Measurements from ENCODE around the gene ITIH1.

Gene ITIH1

GRCh38 chr3:52809662-52810377 lies 32.4 kb downstream of the ITIH1 start:
- Histone ChIP-seq H3K9ac (ENCODE audit: low read length) (no peak overlapping the region), H3K36me3 (ENCODE audit: control insufficient read depth, low read depth, low read length) (no peaks in the 10 kb centered on the region), H3K9me3 (ENCODE audit: control insufficient read depth, low read depth, low read length) (no peaks in the 10 kb centered on the region), H3K4me1 (ENCODE audit: control insufficient read depth, low read depth, low read length) (no peaks in the 10 kb centered on the region), H3K27ac (ENCODE audit: low read length) (no peak overlapping the region), H3K4me3 (ENCODE audit: low read length) (no peak overlapping the region), H3K27me3 (ENCODE audit: control insufficient read depth, insufficient read depth, low read length) (no peaks in the 10 kb centered on the region)

- no peak overlapping the region for H3K9ac ChIP-seq (ENCODE audit: low read length)
- H3K27ac ChIP-seq (ENCODE audit: low read length) = no peak overlapping the region
- H3K36me3 ChIP-seq (ENCODE audit: control insufficient read depth, low read depth, low read length) = no peaks in the 10 kb centered on the region
- H3K9me3 ChIP-seq (ENCODE audit: control insufficient read depth, low read depth, low read length) = no peaks in the 10 kb centered on the region
- H3K4me1 ChIP-seq (ENCODE audit: control insufficient read depth, low read depth, low read length) = no peaks in the 10 kb centered on the region
- H3K4me3 ChIP-seq (ENCODE audit: low read length) = no peak overlapping the region
- H3K27me3 ChIP-seq (ENCODE audit: control insufficient read depth, insufficient read depth, low read length) = no peaks in the 10 kb centered on the region
These were observed 33.5 kb downstream of the ITIH1 start for GRCh38 chr3:52810923-52811322.

GRCh38 chr3:52811452-52812011 lies 34.1 kb downstream of the ITIH1 start:
- Histone ChIP-seq H3K27ac (ENCODE audit: low read length) (no peak overlapping the region), H3K36me3 (ENCODE audit: control insufficient read depth, low read depth, low read length) (no peaks in the 10 kb centered on the region), H3K9me3 (ENCODE audit: control insufficient read depth, low read depth, low read length) (no peaks in the 10 kb centered on the region), H3K9ac (ENCODE audit: low read length) (no peak overlapping the region), H3K4me1 (ENCODE audit: control insufficient read depth, low read depth, low read length) (no peaks in the 10 kb centered on the region), H3K4me3 (ENCODE audit: low read length) (no peak overlapping the region), H3K27me3 (ENCODE audit: control insufficient read depth, insufficient read depth, low read length) (no peaks in the 10 kb centered on the region)

- H3K9me3 ChIP-seq (ENCODE audit: control insufficient read depth, low read depth, low read length) = no peaks in the 10 kb centered on the region
- no peaks in the 10 kb centered on the region for H3K36me3 ChIP-seq (ENCODE audit: control insufficient read depth, low read depth, low read length)
- no peaks in the 10 kb centered on the region for H3K4me1 ChIP-seq (ENCODE audit: control insufficient read depth, low read depth, low read length)
- no peak overlapping the region for H3K4me3 ChIP-seq (ENCODE audit: low read length)
- no peak overlapping the region for H3K27ac ChIP-seq (ENCODE audit: low read length)
- H3K27me3 ChIP-seq (ENCODE audit: control insufficient read depth, insufficient read depth, low read length) = no peaks in the 10 kb centered on the region
- H3K9ac ChIP-seq (ENCODE audit: low read length) = no peak overlapping the region
These were observed 36.4 kb downstream of the ITIH1 start for GRCh38 chr3:52813810-52814209.

- Histone ChIP-seq H3K27ac (ENCODE audit: low read length) (no peak overlapping the region), H3K9me3 (ENCODE audit: control insufficient read depth, low read depth, low read length) (no peaks in the 10 kb centered on the region), H3K27me3 (ENCODE audit: control insufficient read depth, insufficient read depth, low read length) (no peaks in the 10 kb centered on the region), H3K36me3 (ENCODE audit: control insufficient read depth, low read depth, low read length) (no peaks in the 10 kb centered on the region), H3K4me3 (ENCODE audit: low read length) (no peak overlapping the region), H3K9ac (ENCODE audit: low read length) (no peak overlapping the region), H3K4me1 (ENCODE audit: control insufficient read depth, low read depth, low read length) (no peaks in the 10 kb centered on the region)
These were observed 38.8 kb downstream of the ITIH1 start for GRCh38 chr3:52816199-52816598.

- Histone ChIP-seq H3K4me1 (ENCODE audit: control insufficient read depth, low read depth, low read length) (no peaks in the 10 kb centered on the region), H3K36me3 (ENCODE audit: control insufficient read depth, low read depth, low read length) (no peaks in the 10 kb centered on the region), H3K27ac (ENCODE audit: low read length) (no peak overlapping the region), H3K9ac (ENCODE audit: low read length) (no peak overlapping the region), H3K27me3 (ENCODE audit: control insufficient read depth, insufficient read depth, low read length) (no peaks in the 10 kb centered on the region), H3K4me3 (ENCODE audit: low read length) (no peak overlapping the region), H3K9me3 (ENCODE audit: control insufficient read depth, low read depth, low read length) (no peaks in the 10 kb centered on the region)
These were observed 39.3 kb downstream of the ITIH1 start for GRCh38 chr3:52816654-52817053.

GRCh38 chr3:52817221-52817620 lies 39.8 kb downstream of the ITIH1 start:
- H3K9ac ChIP-seq (ENCODE audit: low read length) = no peak overlapping the region

GRCh38 chr3:52817860-52818259 lies 40.5 kb downstream of the ITIH1 start:
- no peak overlapping the region for H3K9ac ChIP-seq (ENCODE audit: low read length)
- H3K36me3 ChIP-seq (ENCODE audit: control insufficient read depth, low read depth, low read length) = no peaks in the 10 kb centered on the region
- H3K27ac ChIP-seq (ENCODE audit: low read length) = no peak overlapping the region
- H3K9me3 ChIP-seq (ENCODE audit: control insufficient read depth, low read depth, low read length) = no peaks in the 10 kb centered on the region
- no peak overlapping the region for H3K4me3 ChIP-seq (ENCODE audit: low read length)
- H3K4me1 ChIP-seq (ENCODE audit: control insufficient read depth, low read depth, low read length) = no peaks in the 10 kb centered on the region
- H3K27me3 ChIP-seq (ENCODE audit: control insufficient read depth, insufficient read depth, low read length) = no peaks in the 10 kb centered on the region

More at GRCh38 chr3:52817221-52817620, 39.8 kb downstream of the ITIH1 start:
- no peaks in the 10 kb centered on the region for H3K9me3 ChIP-seq (ENCODE audit: control insufficient read depth, low read depth, low read length)
- H3K4me3 ChIP-seq (ENCODE audit: low read length) = no peak overlapping the region
- H3K4me1 ChIP-seq (ENCODE audit: control insufficient read depth, low read depth, low read length) = no peaks in the 10 kb centered on the region
- H3K36me3 ChIP-seq (ENCODE audit: control insufficient read depth, low read depth, low read length) = no peaks in the 10 kb centered on the region
- H3K27ac ChIP-seq (ENCODE audit: low read length) = no peak overlapping the region
- H3K27me3 ChIP-seq (ENCODE audit: control insufficient read depth, insufficient read depth, low read length) = no peaks in the 10 kb centered on the region

- H3K27ac ChIP-seq (ENCODE audit: low read length) = no peak overlapping the region
- H3K9me3 ChIP-seq (ENCODE audit: control insufficient read depth, low read depth, low read length) = no peaks in the 10 kb centered on the region
- no peaks in the 10 kb centered on the region for H3K4me1 ChIP-seq (ENCODE audit: control insufficient read depth, low read depth, low read length)
- no peak overlapping the region for H3K4me3 ChIP-seq (ENCODE audit: low read length)
- H3K9ac ChIP-seq (ENCODE audit: low read length) = no peak overlapping the region
- H3K36me3 ChIP-seq (ENCODE audit: control insufficient read depth, low read depth, low read length) = no peaks in the 10 kb centered on the region
- no peaks in the 10 kb centered on the region for H3K27me3 ChIP-seq (ENCODE audit: control insufficient read depth, insufficient read depth, low read length)
These were observed 42.5 kb downstream of the ITIH1 start for GRCh38 chr3:52819936-52820335.

GRCh38 chr3:52820736-52821135 lies 43.3 kb downstream of the ITIH1 start:
- no peak overlapping the region for H3K4me3 ChIP-seq (ENCODE audit: low read length)
- H3K27ac ChIP-seq (ENCODE audit: low read length) = no peak overlapping the region
- H3K9ac ChIP-seq (ENCODE audit: low read length) = no peak overlapping the region
- H3K4me1 ChIP-seq (ENCODE audit: control insufficient read depth, low read depth, low read length) = no peaks in the 10 kb centered on the region
- H3K27me3 ChIP-seq (ENCODE audit: control insufficient read depth, insufficient read depth, low read length) = no peaks in the 10 kb centered on the region
- no peaks in the 10 kb centered on the region for H3K36me3 ChIP-seq (ENCODE audit: control insufficient read depth, low read depth, low read length)
- no peaks in the 10 kb centered on the region for H3K9me3 ChIP-seq (ENCODE audit: control insufficient read depth, low read depth, low read length)

- no peaks in the 10 kb centered on the region for H3K9me3 ChIP-seq (ENCODE audit: control insufficient read depth, low read depth, low read length)
- H3K27ac ChIP-seq (ENCODE audit: low read length) = no peak overlapping the region
- no peaks in the 10 kb centered on the region for H3K27me3 ChIP-seq (ENCODE audit: control insufficient read depth, insufficient read depth, low read length)
- H3K4me1 ChIP-seq (ENCODE audit: control insufficient read depth, low read depth, low read length) = no peaks in the 10 kb centered on the region
- H3K9ac ChIP-seq (ENCODE audit: low read length) = no peak overlapping the region
- H3K4me3 ChIP-seq (ENCODE audit: low read length) = no peak overlapping the region
- no peaks in the 10 kb centered on the region for H3K36me3 ChIP-seq (ENCODE audit: control insufficient read depth, low read depth, low read length)
These were observed 45.0 kb downstream of the ITIH1 start for GRCh38 chr3:52822363-52822762.

GRCh38 chr3:52824037-52824436 lies 46.6 kb downstream of the ITIH1 start:
- H3K4me3 ChIP-seq (ENCODE audit: low read length) = no peak overlapping the region
- no peak overlapping the region for H3K27ac ChIP-seq (ENCODE audit: low read length)
- no peaks in the 10 kb centered on the region for H3K36me3 ChIP-seq (ENCODE audit: control insufficient read depth, low read depth, low read length)
- no peaks in the 10 kb centered on the region for H3K4me1 ChIP-seq (ENCODE audit: control insufficient read depth, low read depth, low read length)
- no peak overlapping the region for H3K9ac ChIP-seq (ENCODE audit: low read length)
- no peaks in the 10 kb centered on the region for H3K27me3 ChIP-seq (ENCODE audit: control insufficient read depth, insufficient read depth, low read length)
- no peaks in the 10 kb centered on the region for H3K9me3 ChIP-seq (ENCODE audit: control insufficient read depth, low read depth, low read length)
